ENCODE measurements around the gene LZTFL1. TPM values are rescaled to one million over a fixed set of nuclear protein-coding genes. Genes with fewer than 3 reads are reported as not detected.

The LZTFL1 gene
- total and polyA plus RNA-seq, 12 donors: 2.6 to 12.2 (median 7.6) TPM

DNA sequence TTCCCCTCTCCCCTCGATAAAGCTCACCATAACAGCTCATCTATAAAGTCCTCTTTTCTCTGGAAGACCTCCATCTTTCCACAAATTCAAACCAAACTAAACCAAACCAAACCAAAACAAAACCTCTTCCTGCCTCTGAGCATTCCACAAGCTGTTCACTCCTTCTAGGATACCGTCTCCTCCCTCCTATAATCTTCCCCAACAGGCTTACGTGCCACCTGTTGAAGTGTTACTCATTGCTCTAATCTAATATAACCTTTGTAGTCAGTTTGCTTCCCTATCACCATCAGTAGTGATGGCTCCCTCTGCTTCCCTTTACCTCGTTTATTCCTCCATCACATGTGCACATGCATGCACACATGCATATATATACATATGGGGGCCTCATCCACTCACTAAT lies 31.7 kb upstream of the LZTFL1 start:
- WGBS, 2 donors: 80 to 81% methylated on average over 4 of the region's 4 CpGs
- H3K4me1 ChIP-seq: no peaks in the 10 kb centered on the region
- intact Hi-C loops (cut with DNase I): no loop called here
- ATAC-seq (no peak), DNase-seq (no peak)
- TF ChIP-seq, protein P1, sequence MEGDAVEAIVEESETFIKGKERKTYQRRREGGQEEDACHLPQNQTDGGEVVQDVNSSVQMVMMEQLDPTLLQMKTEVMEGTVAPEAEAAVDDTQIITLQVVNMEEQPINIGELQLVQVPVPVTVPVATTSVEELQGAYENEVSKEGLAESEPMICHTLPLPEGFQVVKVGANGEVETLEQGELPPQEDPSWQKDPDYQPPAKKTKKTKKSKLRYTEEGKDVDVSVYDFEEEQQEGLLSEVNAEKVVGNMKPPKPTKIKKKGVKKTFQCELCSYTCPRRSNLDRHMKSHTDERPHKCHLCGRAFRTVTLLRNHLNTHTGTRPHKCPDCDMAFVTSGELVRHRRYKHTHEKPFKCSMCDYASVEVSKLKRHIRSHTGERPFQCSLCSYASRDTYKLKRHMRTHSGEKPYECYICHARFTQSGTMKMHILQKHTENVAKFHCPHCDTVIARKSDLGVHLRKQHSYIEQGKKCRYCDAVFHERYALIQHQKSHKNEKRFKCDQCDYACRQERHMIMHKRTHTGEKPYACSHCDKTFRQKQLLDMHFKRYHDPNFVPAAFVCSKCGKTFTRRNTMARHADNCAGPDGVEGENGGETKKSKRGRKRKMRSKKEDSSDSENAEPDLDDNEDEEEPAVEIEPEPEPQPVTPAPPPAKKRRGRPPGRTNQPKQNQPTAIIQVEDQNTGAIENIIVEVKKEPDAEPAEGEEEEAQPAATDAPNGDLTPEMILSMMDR (IDR thresholded peaks at IDR 0.05): no peak
- H3K9me3 ChIP-seq: peaks cover 0 to 2% (median 0%) of the 10 kb centered on the region in 11 donors
- H3K27me3 ChIP-seq: peaks cover 0 to 3% (median 0%) of the 10 kb centered on the region in 7 donors
- no peak overlapping the region for H3K27ac ChIP-seq
- H3K36me3 ChIP-seq: no peaks in the 10 kb centered on the region
- no peak overlapping the region for H3K4me3 ChIP-seq

DNA sequence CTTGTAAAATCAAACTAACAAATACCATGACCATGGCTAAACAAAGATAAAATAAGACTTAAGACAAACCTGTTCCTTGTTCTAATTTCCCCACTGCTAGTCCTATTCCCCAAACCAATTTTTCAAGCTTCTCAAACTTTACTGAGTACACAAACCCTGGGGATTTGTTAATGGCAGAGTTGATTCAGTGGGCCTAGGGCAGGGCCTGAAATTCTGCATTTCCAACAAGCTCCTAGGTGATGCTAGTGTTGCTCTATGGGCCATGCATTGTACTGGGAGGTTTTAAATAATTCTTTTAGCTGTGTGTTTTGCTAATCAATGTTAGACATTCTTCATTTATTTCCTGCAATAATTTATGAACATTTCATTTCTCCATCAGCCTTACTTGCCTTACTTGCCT lies 31.1 kb upstream of the LZTFL1 start:
- peaks cover 0 to 3% (median 0%) of the 10 kb centered on the region in 7 donors for H3K27me3 ChIP-seq
- DNase-seq (no peak), ATAC-seq (no peak)
- H3K4me1 ChIP-seq: no peaks in the 10 kb centered on the region
- H3K9me3 ChIP-seq: peaks cover 0 to 2% (median 0%) of the 10 kb centered on the region in 11 donors
- intact Hi-C loops (cut with DNase I): no loop called here
- TF ChIP-seq, protein P1 (IDR thresholded peaks at IDR 0.05): no peak
- H3K4me3 ChIP-seq: no peak overlapping the region
- H3K36me3 ChIP-seq: no peaks in the 10 kb centered on the region
- H3K27ac ChIP-seq: no peak overlapping the region

DNA sequence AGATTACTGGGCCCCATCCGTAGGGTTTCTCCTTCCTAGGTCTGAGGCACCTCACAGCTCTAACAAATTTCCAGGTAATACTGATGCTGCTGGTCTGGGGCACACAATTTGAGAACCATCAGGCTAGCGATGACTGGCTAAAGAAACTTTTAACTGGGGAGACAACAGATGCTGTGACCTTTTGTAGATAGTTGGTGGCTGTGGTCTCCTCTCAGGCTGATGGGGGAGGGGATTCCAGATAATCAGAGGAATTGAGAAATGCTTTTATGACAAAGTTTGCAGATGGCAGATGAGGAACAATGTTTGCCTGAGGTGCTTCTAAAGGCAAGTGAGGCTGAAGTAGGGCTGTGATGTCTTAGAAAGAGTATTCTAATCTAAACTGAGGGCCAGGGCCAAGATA lies 30.6 kb upstream of the LZTFL1 start:
- Histone ChIP-seq H3K36me3 (no peaks in the 10 kb centered on the region), H3K4me1 (no peaks in the 10 kb centered on the region), H3K27me3 (peaks cover 0 to 3% (median 0%) of the 10 kb centered on the region in 7 donors), H3K4me3 (no peak overlapping the region), H3K27ac (no peak overlapping the region), H3K9me3 (peaks cover 0 to 2% (median 0%) of the 10 kb centered on the region in 11 donors)
- ATAC-seq (no peak), DNase-seq (no peak)
- TF ChIP-seq, protein P1 (IDR thresholded peaks at IDR 0.05): no peak
- 73 to 82% methylated on average over 2 of the region's 2 CpGs for WGBS, 2 donors
- intact Hi-C loops (cut with DNase I): no loop called here

DNA sequence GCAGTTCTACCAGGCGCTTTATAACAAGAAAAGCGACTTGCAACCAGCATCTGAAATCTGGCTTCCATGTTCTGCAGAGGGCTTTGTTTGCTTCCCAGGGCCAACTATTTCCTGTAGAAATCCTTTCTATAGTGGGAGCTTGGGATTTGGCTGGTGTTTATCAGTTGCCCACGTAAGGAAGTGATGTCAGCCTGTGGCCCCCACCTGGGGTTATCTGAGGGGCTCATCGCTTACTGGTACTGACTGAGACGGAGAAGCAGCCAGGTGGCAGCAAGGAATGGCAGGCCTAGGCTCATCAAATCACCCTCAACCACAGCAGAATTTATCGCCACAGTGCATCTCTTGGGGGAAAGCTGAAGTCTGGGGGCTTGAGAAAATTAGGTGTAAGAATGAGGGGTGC lies 29.9 kb upstream of the LZTFL1 start:
- H3K9me3 ChIP-seq: peaks cover 0 to 2% (median 0%) of the 10 kb centered on the region in 11 donors
- WGBS, 2 donors: 61 to 63% methylated on average over 6 of the region's 6 CpGs
- no peaks in the 10 kb centered on the region for H3K4me1 ChIP-seq
- ATAC-seq (no peak), DNase-seq (no peak)
- H3K27me3 ChIP-seq: peaks cover 0 to 3% (median 0%) of the 10 kb centered on the region in 7 donors
- intact Hi-C loops (cut with DNase I): no loop called here
- no peak overlapping the region for H3K4me3 ChIP-seq
- no peaks in the 10 kb centered on the region for H3K36me3 ChIP-seq
- TF ChIP-seq, protein P1 (IDR thresholded peaks at IDR 0.05): no peak
- no peak overlapping the region for H3K27ac ChIP-seq

All from heart right ventricle (tissue), 16 donors.